ENCODE measurements around the gene SHC1. TPM values are rescaled to one million over a fixed set of nuclear protein-coding genes. Genes with fewer than 3 reads are reported as not detected.

The SHC1 gene
- total RNA-seq, 1 donor: 22.2 TPM

- Histone ChIP-seq H3K4me3 (ENCODE audit: low read length) (peak overlapping the region; percentile 78), H3K27me3 (ENCODE audit: insufficient read depth, low read length) (no peaks in the 10 kb centered on the region), H3K4me1 (ENCODE audit: insufficient read depth, low read length) (peaks cover 42% of the 10 kb centered on the region)
These were observed 8.3 kb downstream of the SHC1 start for GRCh38 chr1:154962156-154962749.

DNA sequence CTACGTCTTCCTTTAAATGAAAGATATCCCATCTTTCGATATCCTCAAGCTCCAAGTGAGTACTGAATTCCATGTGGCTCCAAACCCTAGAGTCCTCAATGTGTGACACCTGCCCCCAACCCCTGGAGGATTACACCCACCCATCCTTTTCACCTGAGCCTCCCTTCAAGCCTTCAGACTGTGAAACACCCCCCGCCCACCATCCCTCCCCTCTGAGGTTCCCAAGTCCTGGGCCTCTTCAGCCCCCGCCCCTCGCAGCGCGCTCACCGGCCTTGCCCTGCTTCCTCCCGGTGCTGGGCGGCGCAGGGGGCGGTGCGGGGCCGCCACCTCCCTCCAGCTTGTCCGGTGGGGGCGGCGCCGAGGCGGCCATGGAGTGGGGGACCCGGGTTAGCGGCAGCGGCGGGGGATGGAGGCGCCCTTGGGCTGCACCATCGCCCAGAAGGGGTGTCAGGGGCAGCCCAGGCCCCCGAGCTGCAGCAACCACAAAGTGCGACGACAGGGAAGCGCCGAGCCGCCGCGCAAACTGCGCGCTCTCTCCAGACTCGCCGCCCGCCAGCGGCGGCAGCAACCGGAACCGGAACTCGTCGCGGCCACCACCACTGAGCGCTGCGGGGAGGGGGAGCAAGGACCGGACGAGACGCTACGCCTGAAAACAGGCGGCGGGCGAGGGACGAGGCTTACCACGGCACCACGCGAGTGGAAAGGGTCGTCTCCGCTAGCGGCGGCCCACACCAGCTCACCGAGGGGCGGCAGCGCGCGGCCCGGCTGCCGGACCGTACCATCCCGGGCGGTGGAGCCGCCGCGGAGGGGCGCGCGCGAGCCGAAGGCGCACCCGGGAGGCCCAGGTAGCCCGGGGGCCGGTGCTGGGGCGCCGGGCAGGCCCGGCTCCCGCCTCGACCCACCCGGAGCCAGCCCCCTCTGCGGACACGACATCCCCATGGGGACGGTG is 9.1 kb downstream of the SHC1 start, which contains the start of gene PYGO2:
Gene PYGO2 (minus strand): TSS at position 576 of the 949 bp plus-strand sequence. CDS start 206 bp downstream, at position 370.
- peaks cover 48% of the 10 kb centered on the region for H3K4me1 ChIP-seq (ENCODE audit: insufficient read depth, low read length)
- H3K27me3 ChIP-seq (ENCODE audit: insufficient read depth, low read length): no peaks in the 10 kb centered on the region
- peak within 1 kb of the TSS; percentile 78 for H3K4me3 ChIP-seq (ENCODE audit: low read length)
- no peaks in the 10 kb centered on the region for H3K9me3 ChIP-seq (ENCODE audit: low read depth, low read length)

More at GRCh38 chr1:154962156-154962749, 8.3 kb downstream of the SHC1 start:
- no peaks in the 10 kb centered on the region for H3K9me3 ChIP-seq (ENCODE audit: low read depth, low read length)

DNA sequence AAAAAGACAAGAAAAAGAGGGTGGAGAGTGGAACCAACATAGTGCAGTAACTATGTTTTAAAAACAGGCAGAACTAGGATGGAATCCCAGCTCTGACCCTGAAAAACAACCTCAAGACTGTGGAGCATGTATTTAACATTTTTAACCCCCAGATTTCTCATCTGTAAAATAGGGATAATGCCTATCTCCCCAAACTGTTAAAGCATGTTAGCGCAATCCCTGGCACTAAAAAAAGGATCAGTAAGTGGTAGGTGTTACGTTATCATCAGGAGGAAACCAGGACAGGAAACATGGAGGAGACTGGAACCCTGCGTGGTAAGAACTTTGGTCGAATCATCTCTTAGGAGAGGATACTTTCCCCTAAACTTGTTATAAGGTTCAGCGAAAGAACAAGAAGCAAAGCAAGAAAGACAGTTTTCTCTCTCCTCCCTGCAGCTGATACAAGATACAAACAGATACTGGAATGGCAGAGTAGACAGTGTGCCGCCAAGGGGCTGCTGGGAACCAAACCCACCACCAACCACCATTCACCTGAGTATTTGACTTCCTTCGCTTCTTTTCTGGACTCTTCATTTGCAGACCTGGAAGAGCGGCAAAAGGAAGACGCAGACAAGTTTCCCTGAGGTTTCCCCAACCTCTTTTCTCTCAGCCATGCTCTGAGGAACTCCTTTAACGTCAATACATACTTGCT is 10.0 kb downstream of the SHC1 start:
- H3K4me3 ChIP-seq (ENCODE audit: low read length): peak overlapping the region; percentile 78
- H3K4me1 ChIP-seq (ENCODE audit: insufficient read depth, low read length): peaks cover 53% of the 10 kb centered on the region
- no peaks in the 10 kb centered on the region for H3K9me3 ChIP-seq (ENCODE audit: low read depth, low read length)
- no peaks in the 10 kb centered on the region for H3K27me3 ChIP-seq (ENCODE audit: insufficient read depth, low read length)

GRCh38 chr1:154959426-154959780 is 11.1 kb downstream of the SHC1 start:
- peaks cover 65% of the 10 kb centered on the region for H3K4me1 ChIP-seq (ENCODE audit: insufficient read depth, low read length)

DNA sequence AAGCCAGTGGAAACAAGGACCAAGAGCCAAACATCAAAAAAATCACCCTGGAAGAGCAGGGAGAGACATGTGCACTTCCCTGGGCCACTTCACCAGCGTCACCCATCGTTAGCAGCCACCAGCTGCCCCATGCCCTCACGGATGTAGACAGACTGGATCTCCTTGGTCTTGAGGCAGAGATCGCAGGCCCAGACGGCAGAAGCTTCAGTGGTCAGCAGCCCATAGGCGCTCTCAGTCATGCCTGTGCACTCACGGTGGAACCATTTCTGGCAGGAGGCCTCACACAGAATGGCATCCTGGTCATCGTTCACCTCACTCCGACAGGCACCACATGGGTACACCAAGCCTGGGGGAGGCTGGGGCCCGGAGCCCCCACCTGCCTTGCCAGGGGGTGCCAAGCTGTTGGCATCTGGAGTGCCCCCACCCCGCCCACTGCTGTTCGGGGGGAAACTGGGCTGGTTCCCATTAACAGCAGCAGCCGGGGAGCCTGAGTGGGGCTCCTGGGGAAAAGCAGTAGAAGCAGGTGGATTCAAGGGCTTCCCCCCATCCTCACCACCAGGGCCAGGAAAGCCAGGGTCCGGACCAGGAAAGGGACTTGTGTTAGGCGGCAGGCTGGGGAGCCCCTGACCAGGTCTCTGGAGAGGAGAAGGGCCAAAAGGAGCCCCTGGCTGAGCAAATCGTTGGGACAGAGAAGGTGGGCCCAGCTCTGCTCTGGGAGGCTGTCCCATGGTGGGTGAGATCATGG is 11.7 kb downstream of the SHC1 start:
- no peaks in the 10 kb centered on the region for H3K9me3 ChIP-seq (ENCODE audit: low read depth, low read length)
- H3K4me3 ChIP-seq (ENCODE audit: low read length): no peak overlapping the region
- H3K4me1 ChIP-seq (ENCODE audit: insufficient read depth, low read length): peaks cover 70% of the 10 kb centered on the region
- no peaks in the 10 kb centered on the region for H3K27me3 ChIP-seq (ENCODE audit: insufficient read depth, low read length)

More at GRCh38 chr1:154959426-154959780, 11.1 kb downstream of the SHC1 start:
- Histone ChIP-seq H3K27me3 (ENCODE audit: insufficient read depth, low read length) (no peaks in the 10 kb centered on the region), H3K9me3 (ENCODE audit: low read depth, low read length) (no peaks in the 10 kb centered on the region), H3K4me3 (ENCODE audit: low read length) (no peak overlapping the region)

- no peaks in the 10 kb centered on the region for H3K27me3 ChIP-seq (ENCODE audit: insufficient read depth, low read length)
- no peaks in the 10 kb centered on the region for H3K9me3 ChIP-seq (ENCODE audit: low read depth, low read length)
- H3K4me3 ChIP-seq (ENCODE audit: low read length): no peak overlapping the region
- peaks cover 70% of the 10 kb centered on the region for H3K4me1 ChIP-seq (ENCODE audit: insufficient read depth, low read length)
These were observed 12.5 kb downstream of the SHC1 start for GRCh38 chr1:154958036-154958435.

GRCh38 chr1:154957091-154957657 is 13.4 kb downstream of the SHC1 start:
- Histone ChIP-seq H3K4me3 (ENCODE audit: low read length) (no peak overlapping the region), H3K4me1 (ENCODE audit: insufficient read depth, low read length) (peaks cover 70% of the 10 kb centered on the region), H3K9me3 (ENCODE audit: low read depth, low read length) (no peaks in the 10 kb centered on the region), H3K27me3 (ENCODE audit: insufficient read depth, low read length) (no peaks in the 10 kb centered on the region)

GRCh38 chr1:154956544-154956941 is 14.0 kb downstream of the SHC1 start:
- H3K27me3 ChIP-seq (ENCODE audit: insufficient read depth, low read length): no peaks in the 10 kb centered on the region
- peaks cover 74% of the 10 kb centered on the region for H3K4me1 ChIP-seq (ENCODE audit: insufficient read depth, low read length)
- H3K9me3 ChIP-seq (ENCODE audit: low read depth, low read length): no peaks in the 10 kb centered on the region
- H3K4me3 ChIP-seq (ENCODE audit: low read length): peak overlapping the region; percentile 78

DNA sequence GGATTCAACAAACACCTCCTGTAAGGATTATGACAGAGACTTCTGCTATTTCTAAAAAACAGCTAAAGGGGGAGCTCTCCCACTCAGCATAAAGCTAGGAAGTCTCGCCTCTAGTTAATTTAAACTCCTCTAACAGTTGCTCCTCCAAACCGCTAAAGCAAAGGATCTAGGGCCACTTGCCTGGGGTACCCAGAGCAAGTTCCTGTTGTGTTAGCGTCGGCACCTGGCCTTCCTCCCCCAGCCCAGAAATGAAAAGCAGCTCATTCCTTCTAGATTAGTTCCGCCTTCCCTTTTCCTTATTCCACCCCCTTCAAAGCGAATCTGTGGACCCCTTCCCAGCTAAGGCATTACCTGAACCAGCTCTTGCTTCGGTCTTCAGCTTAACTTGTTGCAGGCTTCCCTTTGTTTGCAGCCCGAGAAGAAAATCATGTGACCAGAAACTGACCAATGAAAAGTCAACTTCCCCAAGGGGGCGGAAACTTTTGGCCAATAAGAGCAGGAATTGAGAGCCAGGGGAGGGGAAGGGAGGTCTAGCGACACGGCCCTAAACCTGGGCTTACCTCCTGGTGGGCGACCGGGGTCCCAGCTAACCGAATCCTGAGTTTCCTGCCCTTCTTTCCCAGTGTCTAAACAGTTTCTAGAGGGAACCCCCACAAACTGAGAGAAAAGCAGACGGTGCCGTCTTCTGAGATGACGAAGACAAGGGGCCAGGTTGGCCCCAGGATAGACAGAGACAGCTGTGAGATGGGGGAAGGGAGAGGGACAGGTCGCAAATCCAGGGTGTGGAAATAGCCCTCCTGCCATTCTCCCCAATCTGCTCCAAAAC is 14.6 kb downstream of the SHC1 start, which contains the start of gene PBXIP1:
Gene PBXIP1 (minus strand): TSS at position 382 of the 826 bp plus-strand sequence. CDS start 2,378 bp downstream, outside the sequence.
- H3K27me3 ChIP-seq (ENCODE audit: insufficient read depth, low read length): no peaks in the 10 kb centered on the region
- H3K9me3 ChIP-seq (ENCODE audit: low read depth, low read length): no peaks in the 10 kb centered on the region
- peak within 1 kb of the TSS; percentile 78 for H3K4me3 ChIP-seq (ENCODE audit: low read length)
- peaks cover 77% of the 10 kb centered on the region for H3K4me1 ChIP-seq (ENCODE audit: insufficient read depth, low read length)

- Histone ChIP-seq H3K27me3 (ENCODE audit: insufficient read depth, low read length) (no peaks in the 10 kb centered on the region), H3K4me1 (ENCODE audit: insufficient read depth, low read length) (peaks cover 77% of the 10 kb centered on the region), H3K4me3 (ENCODE audit: low read length) (peak overlapping the region; percentile 78), H3K9me3 (ENCODE audit: low read depth, low read length) (no peaks in the 10 kb centered on the region)
These were observed 15.4 kb downstream of the SHC1 start for GRCh38 chr1:154955039-154955717.

DNA sequence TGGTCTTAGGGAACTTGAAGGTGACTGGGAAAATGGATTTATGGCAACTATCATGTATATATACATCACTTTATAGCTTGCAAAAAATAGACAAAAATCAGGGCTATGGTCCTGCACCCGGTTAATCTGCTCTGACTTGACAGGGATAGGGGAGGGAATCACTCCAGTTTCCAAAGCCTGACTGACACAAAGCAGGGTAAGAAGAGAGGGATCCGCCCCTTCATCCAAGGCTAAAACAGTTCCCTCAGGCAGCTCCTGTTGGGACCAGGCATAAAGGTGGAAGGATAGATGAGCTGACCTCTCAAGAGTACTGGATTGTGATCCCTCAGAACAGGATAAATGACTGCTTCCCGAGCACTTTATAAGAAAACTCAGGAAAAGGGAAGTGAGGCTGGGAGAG is 16.0 kb downstream of the SHC1 start:
- Histone ChIP-seq H3K4me3 (ENCODE audit: low read length) (peak overlapping the region; percentile 78), H3K4me1 (ENCODE audit: insufficient read depth, low read length) (peaks cover 71% of the 10 kb centered on the region), H3K9me3 (ENCODE audit: low read depth, low read length) (no peaks in the 10 kb centered on the region), H3K27me3 (ENCODE audit: insufficient read depth, low read length) (no peaks in the 10 kb centered on the region)

DNA sequence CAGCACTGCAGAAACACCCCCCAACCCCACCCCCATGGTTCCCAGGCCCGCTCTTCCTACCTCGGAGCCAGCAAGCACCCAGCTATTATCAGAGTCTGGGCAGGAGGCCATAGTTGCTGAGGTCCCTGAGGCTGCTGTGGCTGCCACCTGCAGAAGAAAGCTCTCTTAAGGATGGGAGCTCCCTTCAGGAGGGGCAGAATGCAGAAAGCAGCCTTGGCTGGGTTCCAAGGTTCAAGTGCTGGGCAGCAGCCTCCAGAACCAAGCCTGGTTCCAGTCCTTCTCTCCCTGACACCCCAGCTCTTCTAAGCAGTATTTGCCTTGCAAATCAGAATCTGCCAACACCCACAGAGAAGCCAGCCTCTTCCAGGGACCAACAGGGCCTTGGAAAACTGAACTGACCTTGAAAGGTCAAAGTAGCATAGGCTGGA is 16.9 kb downstream of the SHC1 start:
- Histone ChIP-seq H3K27me3 (ENCODE audit: insufficient read depth, low read length) (no peaks in the 10 kb centered on the region), H3K9me3 (ENCODE audit: low read depth, low read length) (no peaks in the 10 kb centered on the region), H3K4me3 (ENCODE audit: low read length) (no peak overlapping the region), H3K4me1 (ENCODE audit: insufficient read depth, low read length) (peaks cover 70% of the 10 kb centered on the region)

- no peaks in the 10 kb centered on the region for H3K27me3 ChIP-seq (ENCODE audit: insufficient read depth, low read length)
- H3K4me1 ChIP-seq (ENCODE audit: insufficient read depth, low read length): peaks cover 66% of the 10 kb centered on the region
- H3K4me3 ChIP-seq (ENCODE audit: low read length): no peak overlapping the region
- H3K9me3 ChIP-seq (ENCODE audit: low read depth, low read length): no peaks in the 10 kb centered on the region
These were observed 17.9 kb downstream of the SHC1 start for GRCh38 chr1:154952664-154953063.

All from mononuclear cell (primary cell).